HG03439 (cell line): ENCODE data around the gene VAX1.

Source experiments
- ATAC-seq: cut with Tn5 transposase; IDR thresholded peaks from one replicate; pipeline ENCODE4 v1.9.1; 2021; ENCODE audit warnings: mild to moderate bottlenecking, moderate library complexity; ENCODE audit not compliant: unreplicated experiment

VAX1 gene

DNA sequence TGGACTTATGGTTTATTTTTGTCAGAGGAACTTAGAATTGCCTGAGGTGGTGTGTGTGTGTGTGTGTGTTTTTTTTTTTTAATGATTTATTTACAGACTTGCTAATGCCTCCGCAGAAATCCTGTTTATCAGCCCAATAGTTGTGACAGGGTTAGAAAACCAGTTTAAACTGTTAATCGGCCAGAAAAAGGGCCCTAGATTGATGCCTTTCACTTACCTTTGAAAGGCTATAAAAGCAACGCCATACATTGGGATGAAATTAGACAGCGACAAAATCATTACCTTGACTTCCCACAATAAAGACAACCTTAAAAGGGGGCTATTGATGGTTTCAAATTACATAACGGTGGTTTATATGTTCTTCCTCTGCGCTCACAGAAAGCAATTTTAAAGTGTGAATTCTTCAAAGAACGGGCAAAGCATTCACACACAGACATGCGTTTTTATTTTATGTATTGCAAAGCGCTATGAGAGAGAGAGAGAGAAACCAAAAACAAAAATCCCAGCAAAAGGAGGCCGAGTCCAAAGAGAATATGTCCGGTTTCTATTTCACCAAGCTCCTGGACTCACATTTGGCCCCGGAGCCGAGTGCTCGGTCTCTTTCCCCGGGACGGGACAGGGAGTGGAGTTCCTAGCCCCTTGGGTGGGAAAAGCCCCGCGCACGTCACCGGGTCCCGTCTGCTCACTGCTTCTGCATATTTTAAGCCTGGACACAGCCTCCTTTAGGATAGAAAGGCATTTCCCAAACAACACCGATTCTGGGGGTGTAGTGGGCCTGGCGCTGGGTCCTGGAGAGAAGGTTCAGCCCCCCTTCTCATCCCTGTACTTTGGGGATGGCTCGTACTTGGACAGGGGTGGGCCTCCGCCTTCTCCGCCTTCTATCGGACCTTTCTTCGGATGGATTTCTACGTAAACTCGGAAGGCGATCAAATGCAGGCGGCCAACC, 26.8 kb upstream of the VAX1 start:
- no peak for ATAC-seq

- no peak for ATAC-seq
These were observed 26.0 kb upstream of the VAX1 start for GRCh38 chr10:117163954-117164548.

DNA sequence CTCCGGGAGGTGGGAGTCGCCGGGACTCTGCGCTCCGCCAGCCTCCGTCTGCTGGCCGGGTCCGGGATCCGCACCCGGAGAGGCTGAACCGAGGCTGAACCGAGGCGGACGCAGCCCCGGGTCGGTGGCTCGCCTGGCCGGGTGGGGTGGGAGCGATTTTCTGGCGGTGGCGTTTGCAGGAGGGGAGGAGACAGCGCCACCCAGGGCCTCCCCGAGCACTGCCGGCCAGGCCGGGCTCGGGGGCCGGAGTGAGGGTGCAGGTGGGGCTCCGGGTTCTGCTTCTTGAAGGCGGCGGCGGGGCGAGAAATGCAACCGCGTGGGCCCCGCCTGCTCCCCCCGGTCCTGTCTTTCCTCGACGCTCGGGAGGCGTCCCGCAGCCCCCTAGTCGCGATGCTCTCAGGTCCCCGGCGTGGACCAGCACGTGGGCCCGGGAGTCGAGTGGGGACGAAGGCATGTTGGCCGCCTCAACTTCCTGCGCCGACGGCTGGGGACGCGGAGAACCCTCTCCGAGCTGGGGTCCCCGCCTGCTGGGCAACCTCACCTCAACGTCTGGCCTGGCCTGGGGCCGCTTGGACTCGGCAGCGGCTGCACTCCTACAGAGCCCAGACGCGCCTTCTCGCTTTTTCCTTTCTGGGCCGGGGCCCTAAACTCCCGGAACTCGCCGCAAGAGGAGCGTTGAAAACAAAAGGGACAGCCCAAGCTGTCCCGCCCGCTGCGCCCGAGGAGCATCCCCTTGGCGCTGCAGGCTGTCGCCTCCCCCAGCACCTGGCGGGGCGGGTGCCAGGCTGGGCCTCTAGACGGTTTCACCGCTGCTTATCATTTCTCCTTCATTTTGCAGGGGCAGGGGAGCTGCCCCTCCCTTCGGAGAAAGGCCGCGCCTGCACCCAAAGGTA, 25.2 kb upstream of the VAX1 start:
- ATAC-seq: no peak

- ATAC-seq: no peak
These were observed 24.3 kb upstream of the VAX1 start for GRCh38 chr10:117162093-117163060.

GRCh38 chr10:117161386-117162033, 23.4 kb upstream of the VAX1 start:
- no peak for ATAC-seq

GRCh38 chr10:117160567-117160966, 22.5 kb upstream of the VAX1 start:
- ATAC-seq: no peak

- ATAC-seq: no peak
These were observed 21.3 kb upstream of the VAX1 start for GRCh38 chr10:117159390-117159789.

DNA sequence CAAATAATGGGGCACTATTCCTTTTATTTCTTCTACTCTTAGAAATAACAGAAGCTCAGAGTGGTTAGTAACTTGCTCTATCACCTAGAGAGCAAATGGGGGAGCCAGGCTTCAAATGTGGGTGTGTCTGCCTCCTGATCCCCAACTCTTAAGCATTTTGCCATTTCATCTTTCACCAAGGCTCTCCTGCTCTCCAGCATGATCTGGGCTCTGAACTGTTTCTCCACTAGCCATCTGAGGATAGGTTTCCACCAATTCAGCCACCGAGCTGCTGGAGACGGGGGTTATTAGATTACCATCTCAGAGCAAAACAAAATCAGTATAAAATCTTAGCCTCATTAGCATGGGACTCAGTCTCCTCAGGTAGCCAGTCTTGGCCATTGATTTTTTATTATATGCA, 20.2 kb upstream of the VAX1 start:
- no peak for ATAC-seq

- no peak for ATAC-seq
These were observed 14.6 kb upstream of the VAX1 start for GRCh38 chr10:117152668-117153067.

- ATAC-seq: no peak
These were observed 10.2 kb upstream of the VAX1 start for GRCh38 chr10:117148284-117148683.

DNA sequence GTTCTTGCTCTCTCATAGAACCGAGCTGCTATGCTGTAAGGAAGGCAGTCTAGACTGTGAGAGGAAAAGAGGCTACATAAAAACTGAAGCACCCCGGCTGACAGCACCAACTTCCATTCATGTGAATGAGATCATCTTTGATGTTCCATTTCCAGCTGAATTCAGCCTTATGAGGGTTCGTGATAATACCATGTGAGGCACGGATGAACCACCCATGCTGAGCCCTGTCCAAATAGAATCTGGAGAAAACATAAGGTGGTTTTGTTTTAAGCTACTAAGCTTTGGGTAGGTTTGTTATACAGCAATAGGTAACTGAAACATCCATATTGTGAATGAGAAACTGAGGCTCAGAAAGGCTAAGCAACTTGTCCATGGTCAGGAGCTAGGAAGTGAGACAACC, 6.9 kb upstream of the VAX1 start:
- ATAC-seq: no peak

GRCh38 chr10:117143103-117143823, 5.2 kb upstream of the VAX1 start:
- no peak for ATAC-seq

DNA sequence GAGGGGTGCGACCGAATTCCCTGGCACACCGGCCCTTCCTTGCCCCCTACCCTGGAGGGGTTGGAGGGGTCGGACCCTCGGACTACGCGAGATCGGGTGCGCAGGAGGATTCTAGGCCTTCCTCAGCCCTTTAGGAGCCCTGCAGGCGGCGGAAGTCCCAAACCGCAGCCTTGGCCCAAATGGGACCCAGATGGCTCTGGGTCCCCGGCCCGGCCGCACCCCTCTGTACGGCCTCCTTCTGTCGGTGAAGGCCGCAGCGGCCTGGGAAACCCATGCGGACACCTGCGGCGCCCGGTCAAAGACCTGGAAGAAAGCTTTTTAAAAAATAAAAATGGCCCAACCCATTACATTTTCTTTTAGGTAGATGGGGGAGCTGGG, 2.4 kb upstream of the VAX1 start:
- no peak for ATAC-seq

- no peak for ATAC-seq
These were observed 1.8 kb upstream of the VAX1 start for GRCh38 chr10:117139581-117140524.

- ATAC-seq: no peak
These were observed 939 bp upstream of the VAX1 start for GRCh38 chr10:117138838-117139580.

DNA sequence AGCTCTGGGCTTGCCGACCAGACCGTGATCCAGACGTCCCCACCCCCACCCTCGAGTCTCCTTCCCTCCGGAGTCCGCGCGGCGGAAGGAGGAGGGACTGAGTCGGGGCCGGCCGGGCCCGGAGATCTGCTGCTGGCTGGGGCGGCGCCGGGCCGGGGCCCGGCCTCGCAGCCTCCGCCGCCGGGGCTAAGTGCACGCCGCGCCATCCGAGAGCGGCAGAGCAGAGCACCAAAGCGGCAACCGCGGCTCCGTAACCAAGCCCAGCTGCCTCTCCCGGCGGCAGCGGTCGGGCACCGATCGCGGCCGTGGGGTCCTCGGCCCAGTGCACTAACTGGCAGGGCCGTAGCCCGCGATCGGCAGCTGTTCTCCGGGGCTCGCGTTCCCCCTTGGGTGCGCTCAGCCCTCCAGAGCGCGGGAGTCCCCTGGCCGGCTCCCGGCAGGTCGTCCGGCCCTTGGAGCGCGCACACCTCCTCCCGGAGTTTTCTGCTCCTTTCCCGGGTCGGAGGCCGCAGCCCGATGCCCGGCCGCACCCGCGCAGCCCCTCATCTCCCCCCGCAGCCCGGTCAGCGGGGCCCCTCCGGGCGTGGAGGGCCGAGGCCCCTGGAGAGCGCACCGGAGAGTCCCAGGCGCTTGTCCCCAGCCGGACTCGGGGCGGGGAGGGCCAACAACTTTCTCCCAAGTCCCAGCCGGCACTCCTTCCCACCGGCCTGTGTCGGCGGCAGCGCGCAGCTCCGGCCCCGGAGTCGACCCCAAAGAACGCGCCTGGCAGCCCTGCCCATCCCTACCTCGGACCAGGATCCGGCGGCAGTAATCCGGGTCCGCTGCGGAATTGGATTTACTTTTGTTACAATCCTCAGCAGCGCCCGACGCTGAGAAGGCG, 799 bp downstream of the VAX1 start:
- ATAC-seq: no peak
